Karpas-422 (cell line): Measurements from ENCODE around the gene CCDC92B. TPM values are rescaled to one million over a fixed set of nuclear protein-coding genes. Genes with fewer than 3 reads are reported as not detected.

Source experiments
- DNase-seq: peaks from one replicate; pipeline ENCODE4 v3.0.0-alpha.2; 2015
- H2AFZ ChIP-seq: fragments of 200-600 bp; sonication (generic); 2 replicates; pipeline ENCODE4 v1.6.1; 2014; ENCODE audit warnings: antibody characterized with exemption, low read length, mixed read lengths
- H3K27ac ChIP-seq: fragments of 200-600 bp; sonication (generic); 2 replicates; pipeline ENCODE4 v1.5.1; 2014; ENCODE audit warnings: mild to moderate bottlenecking, low read length, moderate library complexity
- H3K27me3 ChIP-seq: fragments of 200-600 bp; sonication (generic); 2 replicates; pipeline ENCODE4 v1.6.1; 2014; ENCODE audit warnings: low read length, mixed read lengths
- H3K36me3 ChIP-seq: fragments of 200-600 bp; sonication (generic); 2 replicates; pipeline ENCODE4 v1.6.1; 2014; ENCODE audit warnings: low read length, mixed read lengths; ENCODE audit not compliant: insufficient read depth
- H3K4me1 ChIP-seq: fragments of 200-600 bp; sonication (generic); 2 replicates; pipeline ENCODE4 v1.6.1; 2014; ENCODE audit warnings: mild to moderate bottlenecking, low read length, mixed read lengths
- H3K4me2 ChIP-seq: fragments of 200-600 bp; sonication (generic); 2 replicates; pipeline ENCODE4 v1.6.1; 2014; ENCODE audit warnings: low read length, low read depth, mild to moderate bottlenecking; ENCODE audit not compliant: poor library complexity, severe bottlenecking
- H3K4me3 ChIP-seq: fragments of 200-600 bp; sonication (generic); 2 replicates; pipeline ENCODE4 v1.5.1; 2014; ENCODE audit warnings: mild to moderate bottlenecking, antibody characterized with exemption, low read length, mixed read lengths
- H3K79me2 ChIP-seq: fragments of 200-600 bp; sonication (generic); 2 replicates; pipeline ENCODE4 v1.6.1; 2014; ENCODE audit warnings: mild to moderate bottlenecking, low read length, mixed read lengths
- H3K9ac ChIP-seq: fragments of 200-600 bp; sonication (generic); 2 replicates; pipeline ENCODE4 v1.6.0; 2014; ENCODE audit warnings: low read length
- H3K9me2 ChIP-seq: fragments of 200-600 bp; sonication (generic), shearing (Covaris generic); replicated peaks from 2 replicates; pipeline ENCODE4 v1.6.0; 2014; ENCODE audit warnings: mild to moderate bottlenecking, low read length, moderate library complexity; ENCODE audit not compliant: insufficient read depth
- H3K9me3 ChIP-seq: fragments of 300-700, 200-600 bp; sonication (generic); 2 replicates; pipeline ENCODE4 v1.6.1; 2014; ENCODE audit warnings: low read length, mixed read lengths
- H4K20me1 ChIP-seq: fragments of 200-600 bp; sonication (generic); 2 replicates; pipeline ENCODE4 v1.6.1; 2014; ENCODE audit warnings: mild to moderate bottlenecking, antibody characterized with exemption, low read length, low read depth; ENCODE audit not compliant: insufficient read depth
- total RNA-seq: library from RNA; depleted of rRNA; stranded (reverse); fragments of >200 nt; shearing (Covaris generic); gene quantifications from 2 replicates; pipeline ENCODE4 v1.2.3, GENCODE V29; 2014; ENCODE audit warnings: low replicate concordance

CCDC92B gene
- total RNA-seq, 1 experiment from 2014 or later, result not detected

DNA sequence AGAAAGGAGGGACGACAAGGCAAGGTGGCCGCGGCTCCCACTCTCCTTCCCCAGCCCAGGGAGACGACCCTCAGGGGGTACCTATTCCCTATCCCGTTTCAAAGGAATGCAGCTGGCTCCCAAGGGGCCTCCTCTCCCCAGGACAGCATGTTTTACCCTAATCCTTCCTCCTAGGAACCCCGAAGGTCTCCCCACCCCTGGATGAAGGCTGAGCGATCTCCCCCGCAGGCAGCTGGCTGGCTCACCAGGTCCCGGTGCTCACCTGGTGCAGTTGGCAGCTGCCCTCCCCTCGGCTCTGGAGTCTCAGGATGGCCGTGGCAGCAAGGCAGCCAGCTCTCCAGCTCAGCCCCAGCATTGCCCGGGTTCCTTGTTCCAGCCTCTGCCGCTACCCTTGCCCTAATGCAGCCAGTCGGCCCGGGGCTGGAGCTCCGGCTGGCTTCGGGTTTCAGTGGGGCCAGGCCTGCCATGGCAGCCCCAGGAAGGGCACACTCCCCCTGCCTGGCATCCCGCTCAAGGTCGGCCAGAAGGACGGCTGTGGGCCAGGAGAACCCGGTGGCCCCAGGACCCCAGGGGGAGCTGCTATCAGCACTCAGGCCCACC lies 42.4 kb downstream of the CCDC92B start:
- no peak for DNase-seq
- no peak overlapping the region for H3K4me2 ChIP-seq
- no peak overlapping the region for H3K4me3 ChIP-seq
- no peak overlapping the region for H3K27ac ChIP-seq
- H3K4me1 ChIP-seq, result peaks cover 23% of the 10 kb centered on the region
- peaks cover 3% of the 10 kb centered on the region; the same call in 1 of the 2 replicates for H3K36me3 ChIP-seq
- H2AFZ ChIP-seq, result no peak overlapping the region
- H3K9ac ChIP-seq, result no peak overlapping the region
- H3K9me2 ChIP-seq, result no peaks in the 10 kb centered on the region
- H3K9me3 ChIP-seq, result no peaks in the 10 kb centered on the region
- H3K27me3 ChIP-seq, result no peaks in the 10 kb centered on the region
- peaks cover 65% of the 10 kb centered on the region for H4K20me1 ChIP-seq
- H3K79me2 ChIP-seq, result peaks cover 78% of the 10 kb centered on the region

DNA sequence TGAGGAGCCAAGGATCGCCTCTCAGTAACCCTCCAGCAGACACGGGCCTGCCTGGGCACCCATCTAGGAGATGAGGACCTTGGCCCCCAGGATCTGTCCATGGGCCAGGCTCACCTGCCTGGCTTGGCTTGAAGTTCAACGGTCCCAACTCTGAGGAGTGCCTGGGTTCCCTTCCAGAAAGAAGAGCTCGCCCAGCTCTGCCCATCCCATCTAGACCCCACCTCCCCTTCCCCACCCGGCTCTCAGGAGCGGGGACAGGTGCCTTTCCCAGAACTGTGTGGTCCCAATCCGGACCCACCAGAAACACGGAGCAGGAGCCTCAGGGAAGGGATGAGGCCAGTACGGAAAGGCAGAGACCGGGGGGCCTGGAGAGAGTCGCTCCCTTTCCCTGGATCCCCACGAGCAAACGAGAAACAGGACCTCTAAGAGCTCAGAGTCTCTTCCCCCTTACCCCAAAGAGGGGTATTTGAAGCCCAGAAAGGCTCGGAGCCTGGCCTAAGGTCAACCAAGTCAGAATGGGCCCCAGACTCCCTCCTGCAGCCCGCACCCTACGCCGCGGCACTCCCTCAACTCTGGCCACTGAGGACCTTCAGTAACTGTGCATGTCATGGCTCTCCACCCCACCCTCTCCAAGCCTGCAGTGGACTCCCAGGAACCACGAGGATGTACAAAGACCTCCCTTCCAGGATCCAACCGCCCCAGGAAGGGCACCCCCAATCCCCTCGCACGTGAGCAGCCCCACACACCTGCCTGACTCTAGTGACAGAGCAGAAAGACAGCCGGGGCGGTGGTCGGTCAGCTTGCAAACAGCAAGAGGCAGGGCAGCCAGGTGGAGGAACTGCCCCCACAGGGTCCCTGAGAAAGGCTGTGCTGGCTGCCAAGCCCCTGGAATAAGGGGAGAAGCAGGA lies 43.3 kb downstream of the CCDC92B start:
- no peak for DNase-seq
- Histone ChIP-seq H3K27ac (no peak overlapping the region), H3K9me3 (no peaks in the 10 kb centered on the region), H3K36me3 (peaks cover 3% of the 10 kb centered on the region; the same call in 1 of the 2 replicates), H3K79me2 (peaks cover 74% of the 10 kb centered on the region), H3K27me3 (no peaks in the 10 kb centered on the region), H4K20me1 (peaks cover 65% of the 10 kb centered on the region), H3K9me2 (no peaks in the 10 kb centered on the region), H3K9ac (no peak overlapping the region), H3K4me3 (no peak overlapping the region), H3K4me2 (no peak overlapping the region), H2AFZ (no peak overlapping the region), H3K4me1 (peaks cover 21% of the 10 kb centered on the region)

DNA sequence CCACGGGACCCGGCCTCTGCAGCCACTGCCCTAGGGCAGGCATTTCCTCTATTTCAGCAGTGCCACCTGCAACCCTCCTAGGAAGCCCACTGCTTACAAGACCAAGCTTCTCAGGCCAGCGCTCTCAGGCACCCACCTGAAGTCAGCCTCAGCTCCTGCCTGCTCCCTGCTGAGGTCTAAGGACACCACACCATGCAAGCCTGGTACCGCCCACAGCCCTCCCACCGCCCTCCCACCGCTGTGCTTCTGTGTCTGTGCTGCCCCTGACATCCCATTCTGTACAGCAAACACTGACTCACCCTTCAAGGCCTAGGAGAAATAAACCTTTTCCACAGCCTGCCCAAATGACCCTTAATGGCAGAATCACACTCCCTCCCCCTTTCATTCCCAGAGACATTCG lies 44.2 kb downstream of the CCDC92B start:
- Histone ChIP-seq H3K79me2 (peaks cover 65% of the 10 kb centered on the region), H2AFZ (no peak overlapping the region), H3K27me3 (no peaks in the 10 kb centered on the region), H3K4me2 (no peak overlapping the region), H3K36me3 (peaks cover 3% of the 10 kb centered on the region; the same call in 1 of the 2 replicates), H3K9me3 (no peaks in the 10 kb centered on the region), H3K4me1 (peaks cover 21% of the 10 kb centered on the region), H4K20me1 (peaks cover 58% of the 10 kb centered on the region), H3K9me2 (no peaks in the 10 kb centered on the region), H3K27ac (no peak overlapping the region), H3K4me3 (no peak overlapping the region), H3K9ac (no peak overlapping the region)
- no peak for DNase-seq

DNA sequence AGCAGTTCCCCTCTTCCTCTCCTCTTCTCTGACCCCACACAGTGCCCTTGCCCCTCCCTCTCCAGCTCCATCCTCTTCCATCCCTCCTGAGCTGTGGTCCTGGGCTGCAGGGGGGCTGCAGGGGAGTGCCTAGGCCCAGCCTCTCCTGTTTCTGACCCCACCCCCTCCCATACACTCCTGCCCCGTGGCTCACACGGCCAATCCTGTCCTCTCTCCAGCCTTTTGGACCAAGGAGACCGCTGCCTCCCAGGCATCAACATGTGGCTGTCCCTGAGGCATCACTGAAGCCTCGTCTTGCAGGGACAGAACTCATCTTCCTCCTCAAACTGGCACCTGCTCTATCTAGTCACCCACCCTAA lies 44.6 kb downstream of the CCDC92B start:
- Histone ChIP-seq H3K27ac (no peak overlapping the region), H3K9me3 (no peaks in the 10 kb centered on the region), H3K4me2 (no peak overlapping the region), H3K27me3 (no peaks in the 10 kb centered on the region), H3K9ac (no peak overlapping the region), H3K4me3 (no peak overlapping the region), H4K20me1 (peaks cover 54% of the 10 kb centered on the region), H3K79me2 (peaks cover 61% of the 10 kb centered on the region), H3K36me3 (peaks cover 3% of the 10 kb centered on the region; the same call in 1 of the 2 replicates), H2AFZ (no peak overlapping the region), H3K9me2 (no peaks in the 10 kb centered on the region), H3K4me1 (peaks cover 21% of the 10 kb centered on the region)
- DNase-seq, result no peak

DNA sequence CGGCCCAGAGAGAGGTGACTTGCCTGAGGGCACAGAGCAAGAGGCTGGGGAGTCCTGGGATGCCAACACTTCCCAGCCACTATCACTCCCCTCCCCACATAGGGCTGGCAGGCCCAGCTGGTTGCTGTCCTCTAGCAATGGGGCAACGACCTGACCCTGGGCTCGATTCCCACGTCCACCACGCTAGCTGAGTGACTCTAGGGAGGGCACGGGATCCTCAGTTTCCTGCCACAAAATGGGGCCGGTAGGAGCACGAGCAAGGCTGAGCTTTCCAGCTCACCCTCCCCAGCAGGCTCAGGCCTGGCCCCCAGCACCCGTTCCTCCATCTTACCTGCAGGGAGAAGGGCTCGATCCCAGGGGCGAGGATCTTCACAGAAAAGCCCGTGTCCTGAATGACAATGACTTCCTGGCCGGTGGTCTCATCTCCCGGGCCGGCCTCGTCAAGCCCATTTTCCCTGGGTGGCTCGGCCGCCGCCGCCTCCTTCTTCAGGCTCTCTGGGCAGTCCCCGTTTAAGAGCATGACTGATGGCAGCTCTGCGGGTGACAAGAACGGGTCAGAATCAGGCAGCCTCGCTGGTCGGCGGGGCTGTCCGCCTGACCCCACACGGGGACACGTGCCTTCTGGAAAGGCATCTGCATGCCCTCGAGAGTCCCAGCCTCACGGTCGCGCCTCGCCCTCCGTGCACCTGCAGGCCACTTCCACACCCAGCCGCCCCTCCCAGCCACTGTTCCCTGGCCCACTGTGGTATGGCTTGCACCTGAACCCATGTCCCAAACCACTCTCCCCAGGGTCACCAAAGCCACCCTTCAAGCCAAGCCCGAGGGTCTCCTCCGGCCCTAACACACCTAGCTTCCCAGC lies 45.2 kb downstream of the CCDC92B start:
- H3K4me3 ChIP-seq, result no peak overlapping the region
- H3K27ac ChIP-seq, result no peak overlapping the region
- H3K27me3 ChIP-seq, result no peaks in the 10 kb centered on the region
- DNase-seq, result no peak
- H2AFZ ChIP-seq, result no peak overlapping the region
- H3K79me2 ChIP-seq, result peaks cover 55% of the 10 kb centered on the region
- no peak overlapping the region for H3K9ac ChIP-seq
- no peaks in the 10 kb centered on the region for H3K9me3 ChIP-seq
- no peak overlapping the region for H3K4me2 ChIP-seq
- no peaks in the 10 kb centered on the region for H3K9me2 ChIP-seq
- H4K20me1 ChIP-seq, result peaks cover 48% of the 10 kb centered on the region
- peaks cover 3% of the 10 kb centered on the region; the same call in 1 of the 2 replicates for H3K36me3 ChIP-seq
- H3K4me1 ChIP-seq, result peaks cover 16% of the 10 kb centered on the region

DNA sequence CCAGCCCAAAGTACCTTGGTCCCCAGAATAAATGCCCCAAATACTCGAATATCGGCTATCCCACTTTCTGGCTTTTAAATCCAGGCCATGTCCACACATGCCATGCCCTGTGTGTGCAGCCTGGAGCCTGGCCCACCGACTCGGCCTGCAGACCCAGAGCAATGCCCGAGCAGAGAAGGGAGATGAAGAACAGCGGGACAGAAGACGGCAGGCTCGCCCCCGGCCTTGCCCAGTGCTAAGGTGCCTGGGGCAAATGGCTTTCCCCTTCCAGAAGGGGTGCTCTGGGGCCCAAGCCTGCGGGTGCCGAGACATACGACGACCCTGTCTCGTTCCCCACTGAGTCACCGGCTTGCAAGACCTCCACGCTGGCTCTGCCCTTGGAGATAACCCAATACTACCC lies 45.8 kb downstream of the CCDC92B start:
- Histone ChIP-seq H3K36me3 (peaks cover 7% of the 10 kb centered on the region; the same call in 1 of the 2 replicates), H3K9me2 (no peaks in the 10 kb centered on the region), H3K4me1 (peaks cover 10% of the 10 kb centered on the region), H2AFZ (no peak overlapping the region), H4K20me1 (peaks cover 42% of the 10 kb centered on the region), H3K4me3 (no peak overlapping the region), H3K9ac (no peak overlapping the region), H3K4me2 (no peak overlapping the region), H3K79me2 (peaks cover 48% of the 10 kb centered on the region), H3K27me3 (no peaks in the 10 kb centered on the region), H3K9me3 (no peaks in the 10 kb centered on the region), H3K27ac (no peak overlapping the region)
- no peak for DNase-seq

DNA sequence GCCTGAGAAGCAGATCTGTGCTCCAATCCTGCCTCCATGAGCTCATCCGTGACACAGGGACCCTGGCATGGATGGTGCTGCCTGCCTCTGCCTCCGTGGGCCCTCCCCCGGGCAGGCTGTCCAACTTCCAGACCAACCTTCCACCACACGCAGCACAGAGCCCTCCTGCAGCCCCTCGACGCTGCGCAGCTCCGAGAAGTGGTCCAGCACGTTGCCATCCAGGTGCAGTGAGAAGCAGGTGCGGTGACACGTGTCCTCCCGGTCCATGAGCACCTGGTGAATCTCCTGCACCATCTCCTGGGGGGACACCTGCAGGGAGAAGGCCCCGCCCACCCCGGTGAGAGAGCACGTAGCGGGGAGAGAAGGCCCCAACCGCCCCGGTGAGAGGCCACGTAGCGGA lies 46.3 kb downstream of the CCDC92B start:
- Histone ChIP-seq H3K79me2 (peaks cover 44% of the 10 kb centered on the region), H3K9ac (no peak overlapping the region), H3K36me3 (peaks cover 11% of the 10 kb centered on the region; the same call in 1 of the 2 replicates)

More for the DNA sequence above, 46.3 kb downstream of the CCDC92B start:
- no peak overlapping the region for H3K27ac ChIP-seq
- DNase-seq, result no peak
- H4K20me1 ChIP-seq, result peaks cover 38% of the 10 kb centered on the region
- H3K4me2 ChIP-seq, result no peak overlapping the region
- H3K4me1 ChIP-seq, result peaks cover 5% of the 10 kb centered on the region
- H2AFZ ChIP-seq, result no peak overlapping the region
- H3K9me3 ChIP-seq, result no peaks in the 10 kb centered on the region
- no peak overlapping the region for H3K4me3 ChIP-seq
- no peaks in the 10 kb centered on the region for H3K27me3 ChIP-seq
- H3K9me2 ChIP-seq, result no peaks in the 10 kb centered on the region
